PC-9 (cell line): ENCODE results near the gene ROBO1. TPM values are rescaled to one million over a fixed set of nuclear protein-coding genes. Genes with fewer than 3 reads are reported as not detected.

Experiments used
- BruUV-seq: library from RNA; stranded (reverse); fragments of 400-500 nt; replicated peaks from 2 replicates; lab custom pipeline; 2021; lab: Mats Ljungman, UMichigan
- CTCF ChIA-PET: fragments of 300-600 bp; sonication (Branson Sonifier 250); formaldehyde crosslinking; loops from one replicate; lab custom pipeline; 2022; ENCODE audit warnings: antibody characterized with exemption; lab: Charles Lee
- POLR2A ChIA-PET: fragments of 300-600 bp; sonication (Branson Sonifier 250); formaldehyde crosslinking; loops from one replicate; lab custom pipeline; 2022; ENCODE audit warnings: antibody characterized with exemption; ENCODE audit not compliant: unreplicated experiment; lab: Charles Lee
- DNase-seq, 2 experiments: peaks; one replicate each; pipeline versions ENCODE4 v3.0.0 to v3.0.0-alpha.2; 2015 to 2022; ENCODE audit warnings: mixed read lengths in 1 of 2
- H2AFZ ChIP-seq: fragments of 200-600 bp; sonication (generic); 2 replicates; pipeline ENCODE4 v1.8.1; 2017; ENCODE audit warnings: antibody characterized with exemption
- H3F3A ChIP-seq: fragments of 200-600 bp; sonication (generic); 2 replicates; pipeline ENCODE4 v1.8.1; 2017; ENCODE audit warnings: antibody characterized with exemption, mild to moderate bottlenecking, low read depth; ENCODE audit not compliant: insufficient read depth
- H3K27ac ChIP-seq: fragments of 200-600 bp; sonication (generic); 2 replicates; pipeline ENCODE4 v1.6.1; 2016; ENCODE audit warnings: mixed run types
- H3K27me3 ChIP-seq: fragments of 200-600 bp; sonication (generic); 2 replicates; pipeline ENCODE4 v1.6.1; 2016; ENCODE audit warnings: low read depth, mixed run types; ENCODE audit not compliant: insufficient read depth
- H3K36me3 ChIP-seq: fragments of 200-600 bp; sonication (generic); 2 replicates; pipeline ENCODE4 v1.6.1; 2016; ENCODE audit warnings: low read depth, mixed run types
- H3K4me1 ChIP-seq: fragments of 200-600 bp; sonication (generic); replicated peaks from 2 replicates; pipeline ENCODE4 v1.6.1; 2016; ENCODE audit warnings: mixed run types; ENCODE audit not compliant: insufficient read depth
- H3K4me2 ChIP-seq: fragments of 200-600 bp; sonication (generic); 2 replicates; pipeline ENCODE4 v1.6.1; 2017; ENCODE audit warnings: mixed run types
- H3K4me3 ChIP-seq: fragments of 200-600 bp; sonication (generic); 2 replicates; pipeline ENCODE4 v1.6.1; 2016; ENCODE audit warnings: mixed run types
- H3K79me2 ChIP-seq: fragments of 200-600 bp; sonication (generic); 2 replicates; pipeline ENCODE4 v1.6.1; 2017; ENCODE audit warnings: low read depth, mixed run types
- H3K9me2 ChIP-seq: fragments of 200-600 bp; sonication (generic); 2 replicates; pipeline ENCODE4 v1.8.1; 2017; ENCODE audit warnings: mild to moderate bottlenecking; ENCODE audit not compliant: insufficient read depth
- H3K9me3 ChIP-seq: fragments of 200-600 bp; sonication (generic); 2 replicates; pipeline ENCODE4 v1.8.1; 2016; ENCODE audit warnings: low read depth; ENCODE audit not compliant: insufficient read depth
- H4K20me1 ChIP-seq: fragments of 200-600 bp; sonication (generic); 2 replicates; pipeline ENCODE4 v1.8.1; 2017; ENCODE audit not compliant: insufficient read depth
- CTCF ChIP-seq: fragments of 200-600 bp; sonication (generic); conservative IDR thresholded peaks from 2 replicates; pipeline ENCODE4 v1.6.1; 2017; ENCODE audit warnings: mixed run types, antibody characterized with exemption, mild to moderate bottlenecking, moderate library complexity
- EZH2 ChIP-seq: fragments of 200-600 bp; sonication (generic); IDR thresholded peaks from 2 replicates; pipeline ENCODE4 v1.8.0; 2017; ENCODE audit warnings: antibody characterized with exemption, low read depth
- intact Hi-C: fragments of 100-400 bp; cut with micrococcal nuclease; formaldehyde crosslinking; loops from one replicate; pipeline ENCODE4 v1.10.0; 2022; ENCODE audit not compliant: unreplicated experiment
- microRNA-seq: library from miRNA; unstranded; fragments of <30 nt; microRNA quantifications from one replicate; pipeline ENCODE4 v1.2.0, GENCODE V29; 2021; ENCODE audit warnings: borderline number of aligned reads, borderline replicate concordance
- total RNA-seq: library from RNA; stranded (reverse); gene quantifications from 2 replicates; pipeline ENCODE4 v1.2.3, GENCODE V29; 2021

Gene ROBO1
- total RNA-seq, 1 experiment from 2014 or later = 17.5 TPM

GRCh38 chr3:78565712-78566111, 1202.1 kb downstream of the ROBO1 start:
- no peaks in the 10 kb centered on the region for H3F3A ChIP-seq
- H3K9me2 ChIP-seq = no peaks in the 10 kb centered on the region; the same call in 1 of the 2 replicates
- ChIA-PET POLR2A (no interaction called here), CTCF (no interaction called here)
- H3K4me3 ChIP-seq = no peak overlapping the region
- no peak overlapping the region for H2AFZ ChIP-seq
- no peaks in the 10 kb centered on the region for H3K4me1 ChIP-seq
- H3K4me2 ChIP-seq = no peak overlapping the region
- no peak for TF ChIP-seq EZH2
- H3K79me2 ChIP-seq = no peaks in the 10 kb centered on the region
- no peaks in the 10 kb centered on the region for H4K20me1 ChIP-seq
- intact Hi-C loops = no loop called here
- no peak overlapping the region for H3K27ac ChIP-seq
- H3K36me3 ChIP-seq = no peaks in the 10 kb centered on the region
- H3K27me3 ChIP-seq = no peaks in the 10 kb centered on the region
- H3K9me3 ChIP-seq = no peaks in the 10 kb centered on the region
- no TSS peak for BruUV-seq
- no peak for DNase-seq

GRCh38 chr3:78562328-78562727, 1205.5 kb downstream of the ROBO1 start:
- Histone ChIP-seq H4K20me1 (no peaks in the 10 kb centered on the region), H2AFZ (no peak overlapping the region), H3K9me3 (no peaks in the 10 kb centered on the region), H3K36me3 (no peaks in the 10 kb centered on the region), H3K4me1 (no peaks in the 10 kb centered on the region), H3K9me2 (no peaks in the 10 kb centered on the region; the same call in 1 of the 2 replicates), H3K27me3 (no peaks in the 10 kb centered on the region), H3K4me2 (no peak overlapping the region), H3K27ac (no peak overlapping the region), H3K4me3 (no peak overlapping the region), H3K79me2 (no peaks in the 10 kb centered on the region), H3F3A (no peaks in the 10 kb centered on the region)
- TF ChIP-seq CTCF = no peak
- TF ChIP-seq EZH2 = no peak
- no peak for DNase-seq
- POLR2A ChIA-PET = no interaction called here
- no TSS peak for BruUV-seq
- CTCF ChIA-PET = no interaction called here
- intact Hi-C loops = no loop called here

Small RNA genes within 50 kb of the gene (microRNA-seq; reads per million reads assigned to microRNA genes)
- not detected for gene MIR3923
